Neural cell (in vitro differentiated cells): ENCODE data around the gene ITGAE.

Experiments
- EP300 ChIP-seq: fragments of 450-650 bp; conservative IDR thresholded peaks from 2 replicates; pipeline ENCODE4 v1.6.1; 2014; ENCODE audit warnings: antibody characterized with exemption, mild to moderate bottlenecking, moderate library complexity; ENCODE audit not compliant: poor library complexity, severe bottlenecking
- EZH2 ChIP-seq: fragments of 200-600, 300-800 bp; shearing (Covaris generic), sonication (generic); IDR thresholded peaks from 2 replicates; pipeline ENCODE4 v1.6.1; 2014; ENCODE audit warnings: antibody characterized with exemption, low read length, borderline replicate concordance, mild to moderate bottlenecking; ENCODE audit not compliant: insufficient read depth, poor library complexity, severe bottlenecking
- POLR2AphosphoS5 ChIP-seq: IDR thresholded peaks from 2 replicates; pipeline ENCODE4 v1.6.1; 2012
- RAD21 ChIP-seq: fragments of 450-650 bp; conservative IDR thresholded peaks from 2 replicates; pipeline ENCODE4 v1.6.1; 2014; ENCODE audit warnings: antibody characterized with exemption, mild to moderate bottlenecking, moderate library complexity
- TAF1 ChIP-seq: IDR thresholded peaks from 2 replicates; pipeline ENCODE4 v1.6.1; 2012; ENCODE audit warnings: low read depth
- TF ChIP-seq, protein P1 (sequence below): fragments of 450-650 bp; IDR thresholded peaks from 2 replicates; pipeline ENCODE4 v1.5.1; 2014; ENCODE audit warnings: antibody characterized with exemption, mild to moderate bottlenecking, moderate library complexity; ENCODE audit not compliant: poor library complexity, severe bottlenecking
- TF ChIP-seq, protein P2 (sequence below): IDR thresholded peaks from 2 replicates; pipeline ENCODE4 v1.6.1; 2012; ENCODE audit warnings: borderline replicate concordance

DNA sequence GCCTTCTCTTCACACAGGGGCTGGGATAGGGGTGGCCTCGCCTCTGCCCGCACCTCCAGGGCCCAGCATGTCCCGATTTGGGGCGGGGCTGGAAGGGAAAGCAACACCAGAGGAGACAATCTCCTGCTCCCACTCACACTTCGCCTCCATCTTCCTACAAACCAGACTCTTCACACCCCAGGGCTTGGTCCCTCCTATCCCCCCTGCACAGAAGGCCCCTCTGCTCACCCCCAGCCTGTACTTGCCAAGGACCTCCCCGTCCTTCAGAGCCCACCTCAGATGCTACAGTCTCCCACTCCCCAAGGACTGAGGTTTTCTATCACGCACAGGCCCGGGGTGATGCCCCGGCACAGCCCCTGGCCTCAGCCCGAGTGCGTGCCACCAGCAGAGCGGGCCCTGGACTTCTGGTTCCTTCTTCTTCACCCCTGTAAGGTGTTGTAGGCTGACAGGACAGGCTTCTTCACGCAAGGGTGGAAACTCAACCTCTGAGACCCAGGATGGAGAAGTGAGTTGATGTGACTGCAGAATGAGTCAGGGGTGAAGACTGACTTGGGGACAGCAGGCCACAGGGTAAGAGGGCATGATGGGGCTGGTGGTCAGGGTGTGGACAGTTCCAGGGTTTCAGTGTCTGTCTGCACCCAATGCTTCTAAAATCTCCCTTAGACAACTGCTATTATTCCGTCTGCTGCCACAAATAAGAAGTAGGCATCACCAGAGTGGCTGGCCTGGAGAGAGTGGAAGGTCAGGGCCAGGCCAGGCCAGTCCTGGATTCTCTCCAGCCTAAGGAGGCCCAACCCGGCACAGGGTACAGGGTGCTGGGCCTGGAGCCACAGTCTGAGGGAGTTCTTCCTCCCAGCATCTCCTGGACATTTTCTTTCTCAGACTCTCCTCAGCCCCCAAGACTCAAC is 2.5 kb downstream of the ITGAE start:
- TF ChIP-seq, protein P1, sequence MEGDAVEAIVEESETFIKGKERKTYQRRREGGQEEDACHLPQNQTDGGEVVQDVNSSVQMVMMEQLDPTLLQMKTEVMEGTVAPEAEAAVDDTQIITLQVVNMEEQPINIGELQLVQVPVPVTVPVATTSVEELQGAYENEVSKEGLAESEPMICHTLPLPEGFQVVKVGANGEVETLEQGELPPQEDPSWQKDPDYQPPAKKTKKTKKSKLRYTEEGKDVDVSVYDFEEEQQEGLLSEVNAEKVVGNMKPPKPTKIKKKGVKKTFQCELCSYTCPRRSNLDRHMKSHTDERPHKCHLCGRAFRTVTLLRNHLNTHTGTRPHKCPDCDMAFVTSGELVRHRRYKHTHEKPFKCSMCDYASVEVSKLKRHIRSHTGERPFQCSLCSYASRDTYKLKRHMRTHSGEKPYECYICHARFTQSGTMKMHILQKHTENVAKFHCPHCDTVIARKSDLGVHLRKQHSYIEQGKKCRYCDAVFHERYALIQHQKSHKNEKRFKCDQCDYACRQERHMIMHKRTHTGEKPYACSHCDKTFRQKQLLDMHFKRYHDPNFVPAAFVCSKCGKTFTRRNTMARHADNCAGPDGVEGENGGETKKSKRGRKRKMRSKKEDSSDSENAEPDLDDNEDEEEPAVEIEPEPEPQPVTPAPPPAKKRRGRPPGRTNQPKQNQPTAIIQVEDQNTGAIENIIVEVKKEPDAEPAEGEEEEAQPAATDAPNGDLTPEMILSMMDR, result no peak
- no peak for TF ChIP-seq EP300
- TF ChIP-seq POLR2AphosphoS5, result no peak
- TF ChIP-seq EZH2, result no peak
- no peak for TF ChIP-seq RAD21
- no peak for TF ChIP-seq TAF1
- TF ChIP-seq, protein P2, sequence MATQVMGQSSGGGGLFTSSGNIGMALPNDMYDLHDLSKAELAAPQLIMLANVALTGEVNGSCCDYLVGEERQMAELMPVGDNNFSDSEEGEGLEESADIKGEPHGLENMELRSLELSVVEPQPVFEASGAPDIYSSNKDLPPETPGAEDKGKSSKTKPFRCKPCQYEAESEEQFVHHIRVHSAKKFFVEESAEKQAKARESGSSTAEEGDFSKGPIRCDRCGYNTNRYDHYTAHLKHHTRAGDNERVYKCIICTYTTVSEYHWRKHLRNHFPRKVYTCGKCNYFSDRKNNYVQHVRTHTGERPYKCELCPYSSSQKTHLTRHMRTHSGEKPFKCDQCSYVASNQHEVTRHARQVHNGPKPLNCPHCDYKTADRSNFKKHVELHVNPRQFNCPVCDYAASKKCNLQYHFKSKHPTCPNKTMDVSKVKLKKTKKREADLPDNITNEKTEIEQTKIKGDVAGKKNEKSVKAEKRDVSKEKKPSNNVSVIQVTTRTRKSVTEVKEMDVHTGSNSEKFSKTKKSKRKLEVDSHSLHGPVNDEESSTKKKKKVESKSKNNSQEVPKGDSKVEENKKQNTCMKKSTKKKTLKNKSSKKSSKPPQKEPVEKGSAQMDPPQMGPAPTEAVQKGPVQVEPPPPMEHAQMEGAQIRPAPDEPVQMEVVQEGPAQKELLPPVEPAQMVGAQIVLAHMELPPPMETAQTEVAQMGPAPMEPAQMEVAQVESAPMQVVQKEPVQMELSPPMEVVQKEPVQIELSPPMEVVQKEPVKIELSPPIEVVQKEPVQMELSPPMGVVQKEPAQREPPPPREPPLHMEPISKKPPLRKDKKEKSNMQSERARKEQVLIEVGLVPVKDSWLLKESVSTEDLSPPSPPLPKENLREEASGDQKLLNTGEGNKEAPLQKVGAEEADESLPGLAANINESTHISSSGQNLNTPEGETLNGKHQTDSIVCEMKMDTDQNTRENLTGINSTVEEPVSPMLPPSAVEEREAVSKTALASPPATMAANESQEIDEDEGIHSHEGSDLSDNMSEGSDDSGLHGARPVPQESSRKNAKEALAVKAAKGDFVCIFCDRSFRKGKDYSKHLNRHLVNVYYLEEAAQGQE, result no peak
